ENCODE measurements around the gene GPBP1L1.

- TF ChIP-seq ARNTL (CRISPR knock-in tag; IDR thresholded peaks at IDR 0.05) (no peak), THYN1 (CRISPR knock-in tag; IDR thresholded peaks at IDR 0.05; ENCODE audit: borderline replicate concordance, low read depth) (peak; percentile 64; the same call in 1 of the 2 replicates), ELF1 (CRISPR knock-in tag; IDR thresholded peaks at IDR 0.05) (no peak), ZNF280B (CRISPR knock-in tag; IDR thresholded peaks at IDR 0.05; ENCODE audit: borderline replicate concordance) (no peak; the same call in 1 of the 2 replicates), FOSL1 (CRISPR knock-in tag; IDR thresholded peaks at IDR 0.05; ENCODE audit: borderline replicate concordance) (no peak)
- TF ChIP-seq, protein P1, sequence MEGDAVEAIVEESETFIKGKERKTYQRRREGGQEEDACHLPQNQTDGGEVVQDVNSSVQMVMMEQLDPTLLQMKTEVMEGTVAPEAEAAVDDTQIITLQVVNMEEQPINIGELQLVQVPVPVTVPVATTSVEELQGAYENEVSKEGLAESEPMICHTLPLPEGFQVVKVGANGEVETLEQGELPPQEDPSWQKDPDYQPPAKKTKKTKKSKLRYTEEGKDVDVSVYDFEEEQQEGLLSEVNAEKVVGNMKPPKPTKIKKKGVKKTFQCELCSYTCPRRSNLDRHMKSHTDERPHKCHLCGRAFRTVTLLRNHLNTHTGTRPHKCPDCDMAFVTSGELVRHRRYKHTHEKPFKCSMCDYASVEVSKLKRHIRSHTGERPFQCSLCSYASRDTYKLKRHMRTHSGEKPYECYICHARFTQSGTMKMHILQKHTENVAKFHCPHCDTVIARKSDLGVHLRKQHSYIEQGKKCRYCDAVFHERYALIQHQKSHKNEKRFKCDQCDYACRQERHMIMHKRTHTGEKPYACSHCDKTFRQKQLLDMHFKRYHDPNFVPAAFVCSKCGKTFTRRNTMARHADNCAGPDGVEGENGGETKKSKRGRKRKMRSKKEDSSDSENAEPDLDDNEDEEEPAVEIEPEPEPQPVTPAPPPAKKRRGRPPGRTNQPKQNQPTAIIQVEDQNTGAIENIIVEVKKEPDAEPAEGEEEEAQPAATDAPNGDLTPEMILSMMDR (CRISPR knock-in tag; IDR thresholded peaks at IDR 0.05) = no peak
Measured at GRCh38 chr1:45686288-45687013, at the start of gene GPBP1L1.
